ENCODE results near the gene GPHB5. TPM values are rescaled to one million over a fixed set of nuclear protein-coding genes. Genes with fewer than 3 reads are reported as not detected.
A peak's percentile ranks its signal among the peaks of the same experiment; 100 is the strongest.

GPHB5 gene
- total and polyA plus RNA-seq, 2 of the 13 experiments (the other 11 are each of a cell fraction or from before 2014, with no cell fraction given): not detected

DNA sequence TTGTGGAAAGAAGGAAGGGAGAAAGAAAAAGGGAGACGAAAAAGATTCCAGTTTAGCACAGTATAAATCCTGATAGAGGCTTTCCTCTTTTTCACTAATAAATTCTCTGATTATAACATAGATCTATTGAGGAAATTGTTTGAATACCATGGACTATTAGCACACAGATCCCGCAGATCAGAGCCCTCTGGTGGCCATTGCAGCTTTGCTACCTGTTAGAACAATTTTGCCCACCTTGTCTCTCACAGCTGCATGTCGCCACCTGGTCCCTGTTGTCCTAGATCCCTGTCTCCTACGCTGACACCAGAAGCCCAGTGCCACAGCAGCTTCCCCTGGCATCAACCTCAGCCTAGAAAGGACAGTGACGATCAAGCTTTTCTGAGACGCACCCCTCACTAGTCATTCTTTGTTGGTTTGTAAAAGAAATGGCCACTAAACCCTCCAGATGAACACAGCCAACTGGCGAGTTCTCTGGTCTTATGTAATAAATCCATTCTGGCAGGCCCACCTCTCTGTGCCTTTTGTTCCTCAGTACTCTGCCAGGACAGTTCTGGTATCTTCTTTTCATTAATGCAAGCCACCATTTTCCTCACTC, 9.9 kb downstream of the GPHB5 start (continued):
- TF ChIP-seq, protein P1, sequence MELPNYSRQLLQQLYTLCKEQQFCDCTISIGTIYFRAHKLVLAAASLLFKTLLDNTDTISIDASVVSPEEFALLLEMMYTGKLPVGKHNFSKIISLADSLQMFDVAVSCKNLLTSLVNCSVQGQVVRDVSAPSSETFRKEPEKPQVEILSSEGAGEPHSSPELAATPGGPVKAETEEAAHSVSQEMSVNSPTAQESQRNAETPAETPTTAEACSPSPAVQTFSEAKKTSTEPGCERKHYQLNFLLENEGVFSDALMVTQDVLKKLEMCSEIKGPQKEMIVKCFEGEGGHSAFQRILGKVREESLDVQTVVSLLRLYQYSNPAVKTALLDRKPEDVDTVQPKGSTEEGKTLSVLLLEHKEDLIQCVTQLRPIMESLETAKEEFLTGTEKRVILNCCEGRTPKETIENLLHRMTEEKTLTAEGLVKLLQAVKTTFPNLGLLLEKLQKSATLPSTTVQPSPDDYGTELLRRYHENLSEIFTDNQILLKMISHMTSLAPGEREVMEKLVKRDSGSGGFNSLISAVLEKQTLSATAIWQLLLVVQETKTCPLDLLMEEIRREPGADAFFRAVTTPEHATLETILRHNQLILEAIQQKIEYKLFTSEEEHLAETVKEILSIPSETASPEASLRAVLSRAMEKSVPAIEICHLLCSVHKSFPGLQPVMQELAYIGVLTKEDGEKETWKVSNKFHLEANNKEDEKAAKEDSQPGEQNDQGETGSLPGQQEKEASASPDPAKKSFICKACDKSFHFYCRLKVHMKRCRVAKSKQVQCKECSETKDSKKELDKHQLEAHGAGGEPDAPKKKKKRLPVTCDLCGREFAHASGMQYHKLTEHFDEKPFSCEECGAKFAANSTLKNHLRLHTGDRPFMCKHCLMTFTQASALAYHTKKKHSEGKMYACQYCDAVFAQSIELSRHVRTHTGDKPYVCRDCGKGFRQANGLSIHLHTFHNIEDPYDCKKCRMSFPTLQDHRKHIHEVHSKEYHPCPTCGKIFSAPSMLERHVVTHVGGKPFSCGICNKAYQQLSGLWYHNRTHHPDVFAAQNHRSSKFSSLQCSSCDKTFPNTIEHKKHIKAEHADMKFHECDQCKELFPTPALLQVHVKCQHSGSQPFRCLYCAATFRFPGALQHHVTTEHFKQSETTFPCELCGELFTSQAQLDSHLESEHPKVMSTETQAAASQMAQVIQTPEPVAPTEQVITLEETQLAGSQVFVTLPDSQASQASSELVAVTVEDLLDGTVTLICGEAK (IDR thresholded peaks at IDR 0.05): no peak
- TF ChIP-seq, protein P1 (CRISPR knock-in tag; IDR thresholded peaks at IDR 0.05): no peak
- TF ChIP-seq, protein P2, sequence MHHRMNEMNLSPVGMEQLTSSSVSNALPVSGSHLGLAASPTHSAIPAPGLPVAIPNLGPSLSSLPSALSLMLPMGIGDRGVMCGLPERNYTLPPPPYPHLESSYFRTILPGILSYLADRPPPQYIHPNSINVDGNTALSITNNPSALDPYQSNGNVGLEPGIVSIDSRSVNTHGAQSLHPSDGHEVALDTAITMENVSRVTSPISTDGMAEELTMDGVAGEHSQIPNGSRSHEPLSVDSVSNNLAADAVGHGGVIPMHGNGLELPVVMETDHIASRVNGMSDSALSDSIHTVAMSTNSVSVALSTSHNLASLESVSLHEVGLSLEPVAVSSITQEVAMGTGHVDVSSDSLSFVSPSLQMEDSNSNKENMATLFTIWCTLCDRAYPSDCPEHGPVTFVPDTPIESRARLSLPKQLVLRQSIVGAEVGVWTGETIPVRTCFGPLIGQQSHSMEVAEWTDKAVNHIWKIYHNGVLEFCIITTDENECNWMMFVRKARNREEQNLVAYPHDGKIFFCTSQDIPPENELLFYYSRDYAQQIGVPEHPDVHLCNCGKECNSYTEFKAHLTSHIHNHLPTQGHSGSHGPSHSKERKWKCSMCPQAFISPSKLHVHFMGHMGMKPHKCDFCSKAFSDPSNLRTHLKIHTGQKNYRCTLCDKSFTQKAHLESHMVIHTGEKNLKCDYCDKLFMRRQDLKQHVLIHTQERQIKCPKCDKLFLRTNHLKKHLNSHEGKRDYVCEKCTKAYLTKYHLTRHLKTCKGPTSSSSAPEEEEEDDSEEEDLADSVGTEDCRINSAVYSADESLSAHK (CRISPR knock-in tag; IDR thresholded peaks at IDR 0.05; ENCODE audit: borderline replicate concordance): no peak
- TF ChIP-seq ISX (CRISPR knock-in tag; conservative IDR thresholded peaks at IDR 0.05) (no peak), SMC3 (IDR thresholded peaks at IDR 0.05; ENCODE audit: low read length) (peak; percentile 40; the same call in 1 of the 2 replicates), ZNF235 (CRISPR knock-in tag; IDR thresholded peaks at IDR 0.05; ENCODE audit: borderline replicate concordance) (no peak), ZNF501 (CRISPR knock-in tag; IDR thresholded peaks at IDR 0.05) (no peak), PRMT3 (CRISPR knock-in tag; IDR thresholded peaks at IDR 0.05; ENCODE audit: borderline replicate concordance, low read depth) (no peak), TBX2 (CRISPR knock-in tag; IDR thresholded peaks at IDR 0.05; ENCODE audit: borderline replicate concordance) (no peak), NR1H2 (CRISPR knock-in tag; IDR thresholded peaks at IDR 0.05; ENCODE audit: borderline replicate concordance, low read depth) (no peak), ZFP41 (CRISPR knock-in tag; IDR thresholded peaks at IDR 0.05; ENCODE audit: borderline replicate concordance) (no peak), DNMT3B (CRISPR knock-in tag; conservative IDR thresholded peaks at IDR 0.05) (no peak)
- TF ChIP-seq, protein P3, sequence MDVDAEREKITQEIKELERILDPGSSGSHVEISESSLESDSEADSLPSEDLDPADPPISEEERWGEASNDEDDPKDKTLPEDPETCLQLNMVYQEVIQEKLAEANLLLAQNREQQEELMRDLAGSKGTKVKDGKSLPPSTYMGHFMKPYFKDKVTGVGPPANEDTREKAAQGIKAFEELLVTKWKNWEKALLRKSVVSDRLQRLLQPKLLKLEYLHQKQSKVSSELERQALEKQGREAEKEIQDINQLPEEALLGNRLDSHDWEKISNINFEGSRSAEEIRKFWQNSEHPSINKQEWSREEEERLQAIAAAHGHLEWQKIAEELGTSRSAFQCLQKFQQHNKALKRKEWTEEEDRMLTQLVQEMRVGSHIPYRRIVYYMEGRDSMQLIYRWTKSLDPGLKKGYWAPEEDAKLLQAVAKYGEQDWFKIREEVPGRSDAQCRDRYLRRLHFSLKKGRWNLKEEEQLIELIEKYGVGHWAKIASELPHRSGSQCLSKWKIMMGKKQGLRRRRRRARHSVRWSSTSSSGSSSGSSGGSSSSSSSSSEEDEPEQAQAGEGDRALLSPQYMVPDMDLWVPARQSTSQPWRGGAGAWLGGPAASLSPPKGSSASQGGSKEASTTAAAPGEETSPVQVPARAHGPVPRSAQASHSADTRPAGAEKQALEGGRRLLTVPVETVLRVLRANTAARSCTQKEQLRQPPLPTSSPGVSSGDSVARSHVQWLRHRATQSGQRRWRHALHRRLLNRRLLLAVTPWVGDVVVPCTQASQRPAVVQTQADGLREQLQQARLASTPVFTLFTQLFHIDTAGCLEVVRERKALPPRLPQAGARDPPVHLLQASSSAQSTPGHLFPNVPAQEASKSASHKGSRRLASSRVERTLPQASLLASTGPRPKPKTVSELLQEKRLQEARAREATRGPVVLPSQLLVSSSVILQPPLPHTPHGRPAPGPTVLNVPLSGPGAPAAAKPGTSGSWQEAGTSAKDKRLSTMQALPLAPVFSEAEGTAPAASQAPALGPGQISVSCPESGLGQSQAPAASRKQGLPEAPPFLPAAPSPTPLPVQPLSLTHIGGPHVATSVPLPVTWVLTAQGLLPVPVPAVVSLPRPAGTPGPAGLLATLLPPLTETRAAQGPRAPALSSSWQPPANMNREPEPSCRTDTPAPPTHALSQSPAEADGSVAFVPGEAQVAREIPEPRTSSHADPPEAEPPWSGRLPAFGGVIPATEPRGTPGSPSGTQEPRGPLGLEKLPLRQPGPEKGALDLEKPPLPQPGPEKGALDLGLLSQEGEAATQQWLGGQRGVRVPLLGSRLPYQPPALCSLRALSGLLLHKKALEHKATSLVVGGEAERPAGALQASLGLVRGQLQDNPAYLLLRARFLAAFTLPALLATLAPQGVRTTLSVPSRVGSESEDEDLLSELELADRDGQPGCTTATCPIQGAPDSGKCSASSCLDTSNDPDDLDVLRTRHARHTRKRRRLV (CRISPR knock-in tag; IDR thresholded peaks at IDR 0.05): no peak
